D721Med (cell line): Measurements from ENCODE around the gene STK26.
"Not testable (repeated sequence)": the region's sequence is repeated elsewhere in the genome, so short reads cannot be mapped to it uniquely, and the experiment has no call there.

Experiments
- DNase-seq: peaks from one replicate; pipeline ENCODE4 v3.0.0; 2011; ENCODE audit warnings: low spot score; ENCODE audit not compliant: insufficient read length
- FAIRE-seq: peaks from 2 replicates; lab custom pipeline; 2011; peaks lifted over from hg19 to GRCh38; lab: Jason Lieb, UNC
- TF ChIP-seq, protein P1 (sequence below): IDR thresholded peaks from 2 replicates; pipeline ENCODE4 v1.5.1; 2012; ENCODE audit warnings: mild to moderate bottlenecking, control low read depth; ENCODE audit not compliant: insufficient read depth; ENCODE audit errors: missing control alignments

Gene STK26

DNA sequence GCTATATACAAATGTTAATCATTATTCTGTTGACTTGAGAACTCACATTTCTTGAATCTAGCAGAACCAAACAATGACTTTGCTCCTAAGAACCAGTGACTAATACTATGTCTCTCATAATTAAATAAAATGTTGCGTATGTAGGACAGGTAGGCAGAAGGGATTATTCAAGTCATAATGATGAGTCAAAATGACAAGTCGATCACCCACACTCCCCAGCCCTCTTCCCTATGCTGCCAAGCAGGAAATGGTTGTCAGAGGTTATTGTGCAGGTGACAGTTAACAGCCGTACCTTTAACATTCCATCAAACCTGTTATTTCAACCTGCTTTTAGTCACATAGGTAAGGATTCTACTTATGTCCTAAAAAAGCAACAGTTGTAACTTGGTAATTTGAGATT lies 22.0 kb upstream of the STK26 start:
- DNase-seq, result no peak
- FAIRE-seq, result no peak
- TF ChIP-seq, protein P1, sequence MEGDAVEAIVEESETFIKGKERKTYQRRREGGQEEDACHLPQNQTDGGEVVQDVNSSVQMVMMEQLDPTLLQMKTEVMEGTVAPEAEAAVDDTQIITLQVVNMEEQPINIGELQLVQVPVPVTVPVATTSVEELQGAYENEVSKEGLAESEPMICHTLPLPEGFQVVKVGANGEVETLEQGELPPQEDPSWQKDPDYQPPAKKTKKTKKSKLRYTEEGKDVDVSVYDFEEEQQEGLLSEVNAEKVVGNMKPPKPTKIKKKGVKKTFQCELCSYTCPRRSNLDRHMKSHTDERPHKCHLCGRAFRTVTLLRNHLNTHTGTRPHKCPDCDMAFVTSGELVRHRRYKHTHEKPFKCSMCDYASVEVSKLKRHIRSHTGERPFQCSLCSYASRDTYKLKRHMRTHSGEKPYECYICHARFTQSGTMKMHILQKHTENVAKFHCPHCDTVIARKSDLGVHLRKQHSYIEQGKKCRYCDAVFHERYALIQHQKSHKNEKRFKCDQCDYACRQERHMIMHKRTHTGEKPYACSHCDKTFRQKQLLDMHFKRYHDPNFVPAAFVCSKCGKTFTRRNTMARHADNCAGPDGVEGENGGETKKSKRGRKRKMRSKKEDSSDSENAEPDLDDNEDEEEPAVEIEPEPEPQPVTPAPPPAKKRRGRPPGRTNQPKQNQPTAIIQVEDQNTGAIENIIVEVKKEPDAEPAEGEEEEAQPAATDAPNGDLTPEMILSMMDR, result no peak

DNA sequence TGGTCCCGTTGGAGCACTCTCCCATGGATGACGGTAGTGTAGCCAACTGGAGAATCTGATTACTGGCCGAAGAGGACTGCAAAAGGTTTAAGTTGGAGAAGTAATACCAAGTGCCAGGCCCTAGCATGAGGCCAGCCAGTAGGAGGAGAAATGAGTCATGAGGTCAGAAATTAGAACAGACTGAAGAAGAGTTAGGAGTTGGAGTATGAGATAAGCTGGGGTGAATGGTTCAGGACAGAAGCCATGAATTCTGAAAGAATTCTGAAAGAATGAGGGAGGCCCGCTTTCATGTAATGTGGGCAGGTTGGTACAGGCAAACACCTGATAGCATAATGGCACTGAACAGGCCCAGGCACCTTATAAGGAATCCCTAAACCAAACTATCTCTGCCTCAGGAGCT lies 18.4 kb upstream of the STK26 start:
- FAIRE-seq (no peak), DNase-seq (no peak)
- TF ChIP-seq, protein P1, result no peak

DNA sequence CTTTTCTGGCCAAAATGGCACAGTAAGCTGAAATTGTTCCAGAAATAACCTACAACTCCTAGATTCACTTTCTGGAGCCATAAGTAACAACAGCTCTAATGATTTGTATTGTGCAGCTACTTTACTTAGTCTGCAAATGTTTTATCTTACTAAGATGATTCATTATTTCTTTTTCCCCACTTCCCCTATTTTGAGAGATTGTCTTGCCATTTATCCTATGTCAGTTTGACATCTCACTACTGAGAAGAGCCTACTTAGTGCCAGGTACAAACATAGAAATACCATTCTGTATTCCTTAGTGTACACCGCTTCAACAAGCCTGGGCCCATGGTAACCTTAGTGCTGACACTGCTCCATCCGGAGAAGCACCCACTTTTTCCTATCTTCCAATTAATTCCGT lies 13.8 kb upstream of the STK26 start:
- FAIRE-seq (no peak), DNase-seq (no peak)
- TF ChIP-seq, protein P1, result no peak

DNA sequence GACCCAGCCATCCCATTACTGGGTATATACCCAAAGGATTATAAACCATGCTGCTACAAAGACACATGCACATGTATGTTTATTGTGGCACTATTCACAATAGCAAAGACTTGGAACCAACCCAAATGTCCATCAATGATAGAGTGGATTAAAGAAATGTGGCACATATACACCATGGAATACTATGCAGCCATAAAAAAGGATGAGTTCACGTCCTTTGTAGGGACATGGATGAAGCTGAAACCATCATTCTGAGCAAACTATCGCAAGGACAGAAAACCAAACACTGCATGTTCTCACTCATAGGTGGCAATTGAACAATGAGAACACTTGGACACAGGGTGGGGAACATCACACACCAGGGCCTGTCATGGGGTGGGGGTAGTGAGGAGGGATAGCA lies 12.9 kb upstream of the STK26 start:
- not testable (repeated sequence) for FAIRE-seq, DNase-seq

DNA sequence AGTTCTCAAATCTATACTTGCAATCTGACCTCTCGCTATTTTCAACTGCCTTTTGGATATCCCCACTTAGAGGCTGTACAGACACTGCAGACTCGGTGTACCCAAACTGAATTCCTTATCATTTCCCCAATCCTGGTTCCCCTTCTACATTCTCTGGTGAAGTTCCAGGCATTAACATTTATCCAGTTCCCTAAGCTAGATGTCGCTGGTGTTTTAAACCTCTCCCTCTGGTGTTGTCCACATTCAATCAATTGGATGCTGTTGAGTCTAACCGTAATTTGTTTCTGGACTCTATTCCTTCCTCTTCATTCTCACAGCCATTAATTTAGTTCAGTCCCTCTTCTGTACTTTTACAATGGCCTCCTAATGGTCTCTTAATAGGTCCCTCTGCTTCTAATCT lies 7.2 kb upstream of the STK26 start:
- TF ChIP-seq, protein P1, result no peak
- FAIRE-seq, result no peak
- DNase-seq, result no peak

DNA sequence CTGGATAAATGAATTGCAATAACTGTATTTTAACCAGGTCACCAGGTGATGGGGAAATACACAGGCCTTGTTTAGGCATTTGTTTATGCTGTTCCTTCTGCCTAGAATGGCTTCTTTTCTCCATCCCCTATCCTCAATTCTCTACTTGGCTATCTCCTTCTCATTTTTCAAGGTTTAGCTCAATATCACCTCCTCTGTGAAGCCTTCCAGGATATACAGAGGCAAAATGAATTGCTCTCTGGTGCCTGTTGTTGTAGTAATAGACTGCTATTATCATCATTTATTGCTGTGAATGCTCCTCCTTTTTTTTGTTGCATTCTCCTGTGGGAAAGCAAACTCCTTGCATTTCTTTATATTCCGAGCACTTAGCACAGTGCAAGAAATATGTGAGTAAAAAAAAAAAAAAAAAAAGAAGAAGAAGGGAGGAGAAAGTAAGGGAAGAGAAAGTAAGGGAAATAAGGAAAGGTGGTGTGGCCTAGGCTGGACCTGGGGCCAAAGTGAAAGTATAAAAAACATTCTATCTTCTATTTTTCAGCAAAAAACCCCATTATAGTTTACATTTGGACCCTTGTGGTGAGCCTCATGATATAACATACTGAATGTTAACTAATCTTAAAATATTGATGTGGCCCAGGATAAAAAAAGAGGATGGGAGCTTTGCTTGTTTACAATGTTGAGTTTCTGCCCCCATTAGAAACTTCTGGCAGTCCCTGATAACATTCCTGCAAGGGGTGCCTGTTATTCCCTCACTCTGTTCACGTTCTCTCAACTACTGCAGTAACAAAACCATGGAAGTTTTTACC lies 6.3 kb upstream of the STK26 start:
- no peak for FAIRE-seq
- DNase-seq, result no peak
- TF ChIP-seq, protein P1, result no peak

DNA sequence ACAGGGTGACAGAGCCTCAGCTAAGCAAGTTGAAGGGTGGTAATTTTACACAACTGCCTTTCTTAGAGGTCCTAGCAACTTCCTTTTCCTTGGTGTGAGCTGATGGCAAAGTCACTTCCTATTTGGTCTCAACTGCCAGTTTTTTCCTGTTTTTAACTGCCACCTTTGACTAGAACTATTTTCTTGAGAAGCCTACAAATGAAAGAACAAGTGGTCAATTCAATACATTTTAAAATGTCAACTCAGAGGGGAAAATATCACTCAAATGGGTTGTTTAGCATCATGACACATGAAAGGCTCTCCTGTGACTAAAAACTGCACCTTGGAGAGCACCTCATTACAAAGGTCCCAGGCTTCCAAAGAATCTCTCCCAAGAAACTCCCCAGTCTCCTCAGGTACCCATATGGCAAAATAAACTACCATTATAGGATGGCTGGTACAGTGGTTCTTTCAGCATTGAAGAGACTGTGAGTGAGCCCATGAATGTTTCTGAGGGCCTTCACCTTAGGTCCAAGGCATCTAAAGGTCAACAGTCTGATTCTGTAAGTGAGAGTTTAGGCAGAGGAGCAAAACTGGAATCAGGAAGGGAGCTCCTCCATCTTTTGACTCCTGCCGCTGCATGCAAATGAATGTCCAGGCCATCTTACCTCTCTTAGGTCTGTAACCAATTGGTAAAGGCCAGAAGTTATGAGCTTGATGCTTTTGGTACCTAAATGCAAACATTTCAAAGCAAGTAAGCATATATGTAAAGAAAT lies 5.5 kb upstream of the STK26 start:
- FAIRE-seq, result no peak
- TF ChIP-seq, protein P1, result no peak
- no peak for DNase-seq
